Osteocyte (in vitro differentiated cells): Measurements from ENCODE around the gene OLFM4. TPM values are rescaled to one million over a fixed set of nuclear protein-coding genes. Genes with fewer than 3 reads are reported as not detected.

ENCODE experiments used
- DNase-seq: peaks from one replicate; pipeline ENCODE4 v3.0.0; 2021; ENCODE audit warnings: mixed read lengths; ENCODE audit not compliant: unreplicated experiment; ENCODE audit errors: extremely low spot score
- H3K27ac Mint-ChIP-seq: one replicate; pipeline ENCODE4 v1.8.0; 2021; ENCODE audit warnings: mild to moderate bottlenecking, mixed read lengths; ENCODE audit not compliant: unreplicated experiment
- H3K27me3 Mint-ChIP-seq: one replicate; pipeline ENCODE4 v1.8.0; 2021; ENCODE audit warnings: mixed read lengths; ENCODE audit not compliant: unreplicated experiment
- H3K36me3 Mint-ChIP-seq: one replicate; pipeline ENCODE4 v1.8.0; 2021; ENCODE audit warnings: mixed read lengths; ENCODE audit not compliant: unreplicated experiment
- H3K4me1 Mint-ChIP-seq: one replicate; pipeline ENCODE4 v1.8.0; 2021; ENCODE audit warnings: mixed read lengths; ENCODE audit not compliant: unreplicated experiment
- H3K4me3 Mint-ChIP-seq: one replicate; pipeline ENCODE4 v1.8.0; 2021; ENCODE audit warnings: mild to moderate bottlenecking, moderate library complexity, mixed read lengths; ENCODE audit not compliant: unreplicated experiment
- H3K9me3 Mint-ChIP-seq: one replicate; pipeline ENCODE4 v1.8.0; 2021; ENCODE audit warnings: mixed read lengths; ENCODE audit not compliant: unreplicated experiment
- total RNA-seq: library from RNA; stranded (reverse); gene quantifications from 2 replicates; pipeline ENCODE4 v1.2.1, GENCODE V29; 2021
- TF ChIP-seq, protein P1 (sequence below): fragments of 200-600 bp; sonication (generic); IDR thresholded peaks from 2 replicates; pipeline ENCODE4 v1.5.0; 2021; ENCODE audit warnings: antibody characterized with exemption, mild to moderate bottlenecking, moderate library complexity

The OLFM4 gene
- total RNA-seq, 1 donor from 2014 or later, result not detected

DNA sequence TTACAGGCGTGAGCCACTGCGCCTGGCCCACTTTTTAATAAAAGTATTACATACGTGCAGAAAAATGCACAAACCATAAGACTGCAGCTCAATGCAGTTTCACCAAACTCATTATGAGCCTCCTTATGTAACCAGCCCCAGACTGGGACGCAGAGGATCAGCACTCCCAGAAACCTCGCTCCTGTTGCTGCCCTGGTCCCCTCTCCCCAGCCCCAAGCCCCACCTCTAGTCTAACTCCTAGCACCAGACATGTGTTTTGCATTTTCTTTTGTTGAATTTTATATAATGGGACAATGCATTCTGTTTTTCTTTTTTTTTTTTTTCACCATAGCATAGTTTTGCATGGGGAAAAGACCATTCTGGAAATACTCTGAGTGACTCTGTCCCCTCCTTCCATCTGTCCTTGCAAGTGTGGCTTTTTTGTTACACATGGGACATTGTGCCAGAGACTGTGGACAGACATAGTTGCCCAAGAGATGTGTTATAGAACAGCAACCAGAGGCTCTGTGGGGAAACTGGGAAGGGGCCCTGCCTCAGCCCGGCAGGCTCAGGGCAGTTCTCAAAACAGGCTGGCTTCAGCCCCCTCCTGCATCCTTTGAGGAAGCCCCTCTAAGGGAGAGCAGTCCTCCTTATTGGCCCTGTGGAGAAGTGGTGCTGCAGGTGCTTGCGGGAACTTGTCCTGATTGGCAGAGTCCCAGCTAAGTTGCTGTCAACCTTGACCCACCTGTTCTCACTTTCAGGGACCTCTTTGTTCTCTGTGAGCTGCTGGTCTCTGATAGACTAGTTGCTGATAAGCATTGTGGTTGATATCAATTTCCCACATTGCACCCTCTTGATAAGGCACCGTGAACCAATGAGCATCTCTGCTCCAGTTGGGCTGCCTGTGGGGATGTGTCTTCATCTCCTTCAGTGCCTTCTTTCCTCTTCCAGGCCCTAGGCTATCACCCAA, 13.8 kb upstream of the OLFM4 start:
- no peaks in the 10 kb centered on the region for H3K4me1 Mint-ChIP-seq
- H3K36me3 Mint-ChIP-seq, result no peaks in the 10 kb centered on the region
- no peak overlapping the region for H3K4me3 Mint-ChIP-seq
- no peaks in the 10 kb centered on the region for H3K27me3 Mint-ChIP-seq
- no peak for DNase-seq
- H3K27ac Mint-ChIP-seq, result no peak overlapping the region
- TF ChIP-seq, protein P1, sequence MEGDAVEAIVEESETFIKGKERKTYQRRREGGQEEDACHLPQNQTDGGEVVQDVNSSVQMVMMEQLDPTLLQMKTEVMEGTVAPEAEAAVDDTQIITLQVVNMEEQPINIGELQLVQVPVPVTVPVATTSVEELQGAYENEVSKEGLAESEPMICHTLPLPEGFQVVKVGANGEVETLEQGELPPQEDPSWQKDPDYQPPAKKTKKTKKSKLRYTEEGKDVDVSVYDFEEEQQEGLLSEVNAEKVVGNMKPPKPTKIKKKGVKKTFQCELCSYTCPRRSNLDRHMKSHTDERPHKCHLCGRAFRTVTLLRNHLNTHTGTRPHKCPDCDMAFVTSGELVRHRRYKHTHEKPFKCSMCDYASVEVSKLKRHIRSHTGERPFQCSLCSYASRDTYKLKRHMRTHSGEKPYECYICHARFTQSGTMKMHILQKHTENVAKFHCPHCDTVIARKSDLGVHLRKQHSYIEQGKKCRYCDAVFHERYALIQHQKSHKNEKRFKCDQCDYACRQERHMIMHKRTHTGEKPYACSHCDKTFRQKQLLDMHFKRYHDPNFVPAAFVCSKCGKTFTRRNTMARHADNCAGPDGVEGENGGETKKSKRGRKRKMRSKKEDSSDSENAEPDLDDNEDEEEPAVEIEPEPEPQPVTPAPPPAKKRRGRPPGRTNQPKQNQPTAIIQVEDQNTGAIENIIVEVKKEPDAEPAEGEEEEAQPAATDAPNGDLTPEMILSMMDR, result no peak
- peaks cover 7% of the 10 kb centered on the region for H3K9me3 Mint-ChIP-seq

DNA sequence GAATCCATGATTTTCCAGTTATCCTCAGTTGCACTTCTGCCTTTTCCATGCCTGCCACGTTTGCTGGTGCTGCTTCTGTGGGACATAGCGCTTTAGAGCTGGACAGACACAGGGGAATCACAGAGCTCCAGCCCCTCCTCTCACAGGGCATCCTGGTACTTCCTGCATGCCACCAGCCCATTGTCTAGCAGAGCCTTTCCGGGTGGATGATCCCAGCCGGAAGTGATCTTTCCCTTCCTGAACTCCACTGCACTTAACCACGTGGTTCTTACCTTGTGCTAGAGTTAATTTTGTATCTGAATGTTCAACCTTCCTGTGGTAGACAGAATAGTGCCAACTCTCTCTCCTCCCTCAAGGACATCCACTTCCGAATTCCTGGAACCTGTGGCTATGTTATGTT, 12.6 kb upstream of the OLFM4 start:
- H3K4me3 Mint-ChIP-seq, result no peak overlapping the region
- H3K9me3 Mint-ChIP-seq, result peaks cover 5% of the 10 kb centered on the region
- no peak overlapping the region for H3K27ac Mint-ChIP-seq
- H3K36me3 Mint-ChIP-seq, result no peaks in the 10 kb centered on the region
- H3K27me3 Mint-ChIP-seq, result no peaks in the 10 kb centered on the region
- DNase-seq, result no peak
- no peaks in the 10 kb centered on the region for H3K4me1 Mint-ChIP-seq
- TF ChIP-seq, protein P1, result no peak

DNA sequence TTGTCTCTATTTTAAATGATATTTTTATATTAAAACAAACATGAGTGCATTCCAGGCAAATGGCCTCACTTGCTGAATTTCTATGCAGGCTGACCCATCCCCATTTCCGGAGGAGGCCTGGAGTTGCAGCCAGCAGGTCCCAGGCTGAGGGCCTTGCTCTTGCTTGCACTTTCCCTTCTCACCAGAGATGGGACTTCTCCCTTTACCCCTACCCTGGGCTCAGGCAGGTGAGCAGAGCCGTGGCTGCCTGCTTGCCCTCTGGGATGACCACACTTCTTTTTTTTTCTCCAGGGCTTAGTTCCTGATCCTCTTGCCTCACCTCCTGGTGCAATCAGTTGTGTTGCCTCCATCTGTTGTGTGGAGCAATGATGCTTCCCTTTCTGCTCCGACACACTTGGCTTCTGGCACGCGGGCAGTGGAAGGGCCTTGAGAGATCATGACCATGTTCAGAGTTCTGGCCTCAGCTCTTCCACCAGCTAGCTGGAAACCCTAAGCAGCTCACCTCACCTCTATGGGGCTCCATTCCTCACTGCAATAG, 11.1 kb upstream of the OLFM4 start:
- no peak overlapping the region for H3K27ac Mint-ChIP-seq
- no peak for DNase-seq
- H3K4me1 Mint-ChIP-seq, result no peaks in the 10 kb centered on the region
- TF ChIP-seq, protein P1, result no peak
- H3K36me3 Mint-ChIP-seq, result no peaks in the 10 kb centered on the region
- H3K4me3 Mint-ChIP-seq, result no peak overlapping the region
- no peaks in the 10 kb centered on the region for H3K27me3 Mint-ChIP-seq
- H3K9me3 Mint-ChIP-seq, result peaks cover 4% of the 10 kb centered on the region

DNA sequence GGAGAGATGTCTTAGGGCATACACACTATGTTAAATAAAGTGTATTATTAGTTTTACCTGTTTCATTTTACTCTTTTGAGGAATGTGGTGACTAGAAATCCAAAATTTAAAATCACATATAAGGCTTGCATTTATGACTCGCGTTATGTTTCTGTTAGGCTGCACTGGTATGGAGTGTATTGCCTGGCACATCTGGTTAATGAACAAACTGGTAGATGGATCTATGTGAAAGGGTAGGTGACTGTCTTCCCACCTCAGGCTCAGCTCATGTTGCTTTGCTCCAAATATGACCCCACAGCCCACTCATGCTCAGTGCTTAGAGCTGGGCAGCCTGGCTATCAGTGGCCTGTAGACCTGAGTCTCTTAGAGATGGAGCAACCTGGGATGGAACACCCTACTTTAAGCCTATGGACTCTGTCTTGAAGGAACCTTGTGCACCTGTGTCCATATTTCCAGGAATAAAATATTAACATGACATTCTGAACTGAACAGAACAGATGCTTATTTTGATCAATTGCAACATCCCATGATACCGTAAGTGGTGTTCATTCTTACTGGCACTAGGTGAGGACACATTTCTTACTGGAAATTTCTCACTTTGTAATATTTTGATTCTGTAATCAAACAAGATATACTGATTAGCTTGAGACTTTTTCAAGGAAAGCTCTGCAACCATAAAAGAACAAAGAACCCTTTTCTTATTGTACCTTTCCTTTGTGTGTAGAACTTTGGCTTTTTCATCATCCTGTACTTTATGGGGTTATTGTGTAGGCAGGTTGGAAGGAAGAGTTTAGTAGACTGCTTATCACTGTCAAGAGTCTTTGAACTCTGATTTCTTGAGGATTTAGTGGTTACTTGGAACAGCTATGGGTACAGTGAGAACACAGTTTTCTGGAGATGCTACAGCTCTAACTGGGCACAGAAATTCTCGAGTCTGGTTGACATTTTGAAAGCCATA, 9.6 kb upstream of the OLFM4 start:
- Mint-ChIP-seq H3K9me3 (peaks cover 6% of the 10 kb centered on the region), H3K27me3 (no peaks in the 10 kb centered on the region), H3K27ac (no peak overlapping the region), H3K36me3 (no peaks in the 10 kb centered on the region), H3K4me1 (no peaks in the 10 kb centered on the region), H3K4me3 (no peak overlapping the region)
- TF ChIP-seq, protein P1, result no peak
- DNase-seq, result no peak
